GM12801 (cell line): ENCODE results near the gene FCRLB.

ENCODE experiments used
- TF ChIP-seq, protein P1 (sequence below): IDR thresholded peaks from one replicate; pipeline ENCODE4 v1.5.1; 2011; ENCODE audit warnings: control low read depth; ENCODE audit not compliant: insufficient read length; ENCODE audit errors: extremely low read depth

The FCRLB gene

DNA sequence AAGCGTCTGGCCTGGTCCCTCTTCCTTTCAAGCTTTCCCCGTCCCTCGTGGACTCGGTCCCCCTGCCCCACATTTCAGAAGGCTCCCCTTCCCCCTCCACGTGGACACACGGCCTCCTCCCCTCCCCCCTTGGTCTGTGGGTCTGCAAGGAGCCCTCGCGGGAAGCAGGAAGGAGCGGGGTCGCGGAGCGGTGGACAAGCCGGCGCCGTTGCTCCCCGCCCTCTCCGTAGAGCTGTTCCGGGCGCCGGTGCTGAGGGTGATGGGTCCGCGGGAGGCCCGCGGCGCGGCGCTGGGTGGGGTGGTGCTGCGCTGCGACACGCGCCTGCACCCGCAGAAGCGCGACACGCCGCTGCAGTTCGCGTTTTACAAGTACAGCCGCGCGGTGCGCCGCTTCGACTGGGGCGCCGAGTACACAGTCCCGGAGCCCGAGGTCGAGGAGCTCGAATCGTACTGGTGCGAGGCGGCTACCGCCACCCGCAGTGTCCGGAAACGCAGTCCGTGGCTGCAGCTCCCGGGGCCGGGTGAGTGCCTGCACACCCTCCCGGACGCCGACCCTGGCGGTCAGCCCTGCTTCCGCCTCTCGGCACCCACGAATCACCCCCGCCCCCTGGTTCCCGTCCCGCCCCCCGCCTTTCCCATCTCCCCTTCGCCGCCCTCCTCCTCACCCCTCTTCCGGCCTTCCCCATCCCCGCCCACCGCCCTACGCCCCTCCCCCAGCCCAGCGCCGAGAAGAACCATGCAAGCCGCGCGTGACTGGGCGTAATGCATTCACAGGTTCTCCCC lies 5.3 kb downstream of the FCRLB start:
- TF ChIP-seq, protein P1, sequence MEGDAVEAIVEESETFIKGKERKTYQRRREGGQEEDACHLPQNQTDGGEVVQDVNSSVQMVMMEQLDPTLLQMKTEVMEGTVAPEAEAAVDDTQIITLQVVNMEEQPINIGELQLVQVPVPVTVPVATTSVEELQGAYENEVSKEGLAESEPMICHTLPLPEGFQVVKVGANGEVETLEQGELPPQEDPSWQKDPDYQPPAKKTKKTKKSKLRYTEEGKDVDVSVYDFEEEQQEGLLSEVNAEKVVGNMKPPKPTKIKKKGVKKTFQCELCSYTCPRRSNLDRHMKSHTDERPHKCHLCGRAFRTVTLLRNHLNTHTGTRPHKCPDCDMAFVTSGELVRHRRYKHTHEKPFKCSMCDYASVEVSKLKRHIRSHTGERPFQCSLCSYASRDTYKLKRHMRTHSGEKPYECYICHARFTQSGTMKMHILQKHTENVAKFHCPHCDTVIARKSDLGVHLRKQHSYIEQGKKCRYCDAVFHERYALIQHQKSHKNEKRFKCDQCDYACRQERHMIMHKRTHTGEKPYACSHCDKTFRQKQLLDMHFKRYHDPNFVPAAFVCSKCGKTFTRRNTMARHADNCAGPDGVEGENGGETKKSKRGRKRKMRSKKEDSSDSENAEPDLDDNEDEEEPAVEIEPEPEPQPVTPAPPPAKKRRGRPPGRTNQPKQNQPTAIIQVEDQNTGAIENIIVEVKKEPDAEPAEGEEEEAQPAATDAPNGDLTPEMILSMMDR: no peak

DNA sequence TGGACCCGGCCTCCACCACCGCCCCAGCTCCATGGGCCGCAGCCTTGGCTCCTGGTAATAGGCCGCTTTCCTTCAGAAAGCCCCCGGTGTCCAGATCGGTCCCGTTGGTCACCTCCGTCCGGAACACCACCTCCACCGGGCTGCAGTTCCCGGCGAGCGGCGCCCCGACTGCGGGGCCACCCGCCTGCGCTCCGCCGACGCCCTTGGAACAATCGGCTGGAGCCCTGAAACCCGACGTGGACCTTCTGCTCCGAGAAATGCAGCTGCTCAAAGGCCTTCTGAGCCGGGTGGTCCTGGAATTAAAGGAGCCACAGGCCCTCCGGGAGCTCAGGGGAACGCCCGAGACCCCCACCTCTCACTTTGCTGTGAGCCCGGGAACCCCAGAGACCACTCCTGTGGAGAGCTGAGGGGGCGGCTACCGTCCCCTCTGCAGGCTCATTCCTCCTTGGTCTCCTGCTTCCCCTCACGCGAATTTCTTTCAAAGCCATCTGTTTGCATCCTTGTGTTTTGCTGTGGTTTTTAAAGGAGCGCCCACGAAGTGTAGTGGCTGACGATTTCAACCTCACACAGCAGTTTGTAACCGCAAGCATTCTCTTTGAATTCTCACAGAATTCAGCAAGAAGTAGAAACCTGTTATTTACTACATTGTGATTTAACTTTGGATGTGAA lies 6.0 kb downstream of the FCRLB start:
- TF ChIP-seq, protein P1: no peak

DNA sequence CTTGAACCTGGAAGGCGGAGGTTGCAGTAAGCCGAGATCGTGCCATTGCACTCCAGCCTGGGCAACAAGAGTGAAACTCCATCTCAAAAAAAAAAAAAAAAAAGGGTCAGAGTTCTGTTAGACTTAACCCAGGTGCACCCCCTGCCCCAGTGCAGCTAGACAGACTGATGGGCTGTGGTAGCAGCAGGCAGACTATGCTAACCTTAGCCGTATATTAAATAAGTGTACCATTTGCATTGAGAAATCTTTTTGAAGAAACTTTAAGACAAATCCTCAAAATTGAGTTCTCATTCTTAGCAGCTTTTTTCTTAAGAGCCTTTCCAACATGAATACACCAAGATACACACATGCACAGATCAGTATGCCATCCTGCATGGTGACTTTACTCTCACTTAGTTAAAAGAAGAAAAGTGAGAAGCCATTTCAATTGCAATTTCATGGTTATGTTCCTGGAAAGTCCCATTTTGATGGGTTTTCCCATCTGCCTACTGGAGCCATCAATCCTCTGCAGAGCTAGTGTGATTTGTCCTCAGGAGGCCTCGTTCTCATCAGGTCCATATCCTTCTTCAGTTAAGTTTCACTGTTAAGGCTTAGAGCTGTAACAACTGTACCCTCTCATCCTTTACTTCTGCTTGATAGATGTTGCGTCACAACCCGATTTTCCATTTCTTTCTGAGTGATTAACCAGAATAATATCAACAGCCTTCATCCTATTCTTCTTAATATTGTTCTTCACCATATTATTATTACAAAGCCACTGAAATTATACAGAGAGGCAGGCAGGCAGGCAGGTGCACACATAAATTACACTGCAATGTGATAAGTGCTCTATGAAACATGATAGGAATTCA lies 7.3 kb downstream of the FCRLB start:
- TF ChIP-seq, protein P1: no peak

DNA sequence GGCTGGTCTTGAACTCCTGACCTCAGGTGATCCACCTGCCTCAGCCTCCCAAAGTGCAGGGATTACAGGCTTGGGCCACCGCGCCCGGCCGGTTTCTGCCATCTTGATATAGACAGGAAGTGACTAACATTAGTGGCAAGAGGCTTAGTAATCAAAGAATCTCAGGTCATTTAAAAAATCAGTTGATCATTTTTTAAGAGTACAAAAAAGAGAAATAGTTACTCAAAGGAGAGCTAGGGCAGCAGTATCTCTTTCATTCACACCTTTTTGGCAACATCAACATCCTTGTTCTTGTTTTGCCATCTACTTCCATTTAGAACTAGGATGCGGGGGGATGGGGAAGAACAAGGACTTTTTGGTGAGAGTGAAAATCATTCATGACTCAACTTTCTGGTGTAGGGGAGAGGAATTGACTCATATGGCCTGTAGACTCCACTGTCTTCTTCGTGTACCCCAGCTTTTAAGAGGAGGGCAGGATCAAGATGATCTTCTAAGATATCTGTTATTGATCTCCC lies 8.8 kb downstream of the FCRLB start:
- TF ChIP-seq, protein P1: no peak

DNA sequence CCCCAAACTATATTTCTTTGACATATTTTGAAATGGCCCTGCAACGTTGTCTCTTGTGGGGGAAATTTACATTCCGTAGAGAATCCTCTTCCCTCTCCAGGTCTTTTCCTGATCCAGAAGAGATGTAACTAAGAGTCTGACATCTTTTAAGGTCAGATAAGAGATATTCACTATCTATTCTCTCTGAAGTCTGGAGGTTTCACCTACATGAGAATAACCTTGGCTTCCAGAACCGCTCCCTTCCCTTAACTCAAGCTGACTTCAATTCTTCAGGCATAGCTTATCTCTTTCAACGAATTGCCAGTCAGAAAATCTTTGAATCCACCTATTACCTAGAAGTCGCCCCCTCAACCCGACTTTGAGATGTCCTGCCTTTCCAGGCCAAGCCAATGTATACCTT lies 9.9 kb downstream of the FCRLB start:
- TF ChIP-seq, protein P1: no peak

DNA sequence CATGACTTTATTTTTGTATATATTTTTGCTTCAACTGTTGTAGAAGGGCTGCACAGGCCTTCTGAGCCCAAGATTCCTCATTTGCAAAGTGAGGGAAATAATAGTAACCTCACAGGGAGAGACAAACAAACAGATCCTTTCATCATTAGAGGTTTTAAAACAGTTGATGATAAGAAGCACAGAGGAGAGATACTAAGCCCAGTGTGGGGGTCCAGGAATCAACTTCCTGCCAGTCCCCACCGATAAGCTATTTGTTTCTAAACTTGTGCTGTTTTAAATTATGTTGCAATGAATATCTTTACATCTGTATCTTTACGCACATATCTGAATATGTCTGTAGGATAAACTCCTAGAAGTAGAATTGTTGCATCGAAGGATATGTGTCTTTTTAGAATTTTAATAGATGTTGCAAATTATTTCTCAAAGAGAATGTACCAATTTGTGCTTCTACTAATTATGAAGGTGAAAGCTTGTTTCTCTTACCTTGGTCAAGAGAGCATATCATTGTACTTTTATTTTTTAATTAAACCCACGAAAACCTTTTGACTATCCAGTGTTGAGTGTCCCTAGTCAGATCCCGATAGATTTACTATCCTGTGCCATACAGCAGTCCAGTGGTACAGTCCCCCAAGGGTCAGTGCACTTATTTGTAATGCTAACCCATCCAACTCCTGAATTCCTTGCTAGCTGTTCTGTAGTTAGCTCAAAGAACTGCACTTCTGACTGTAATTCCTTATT lies 10.8 kb downstream of the FCRLB start:
- TF ChIP-seq, protein P1: no peak
